Measurements from ENCODE around the gene HMGCS1.

Gene HMGCS1

GRCh38 chr5:43243270-43243669 lies 69.9 kb downstream of the HMGCS1 start:
- no peak for DNase-seq (ENCODE audit: low read depth, low spot score)
- no peak for TF ChIP-seq CTCF (IDR thresholded peaks at IDR 0.05; ENCODE audit: insufficient read depth, low read length, missing control alignments)
- CTCF ChIA-PET: no interaction called here
- no peak overlapping the region for H3K4me3 ChIP-seq (ENCODE audit: low read depth, low read length)
- POLR2A ChIA-PET: no interaction called here

GRCh38 chr5:43242196-43242595 lies 71.0 kb downstream of the HMGCS1 start:
- TF ChIP-seq CTCF (IDR thresholded peaks at IDR 0.05; ENCODE audit: insufficient read depth, low read length, missing control alignments): no peak
- DNase-seq (ENCODE audit: low read depth, low spot score): no peak
- CTCF ChIA-PET: no interaction called here
- no peak overlapping the region for H3K4me3 ChIP-seq (ENCODE audit: low read depth, low read length)
- POLR2A ChIA-PET: no interaction called here
